Thyroid gland (tissue), 4 donors: ENCODE data around the gene PRRT4.

Experiments
- POLR2A ChIP-seq, 2 donors: fragments of 450-650 bp; IDR thresholded peaks; one replicate each; pipeline ENCODE4 v1.6.1; 2017; ENCODE audit warnings: antibody characterized with exemption in 2 of 2, mild to moderate bottlenecking in 2 of 2, moderate library complexity in 1 of 2
- TF ChIP-seq, protein P1 (sequence below), 6 experiments: fragments of 200-600 bp in 3 of 6; fragments of 450-650 bp in 3 of 6; sonication (generic) in 3 of 6; IDR thresholded peaks; one replicate each; pipeline ENCODE4 v1.5.1; 2016 to 2019; ENCODE audit warnings: antibody characterized with exemption in 6 of 6, mild to moderate bottlenecking in 2 of 6, inconsistent platforms in 1 of 6, moderate library complexity in 1 of 6

- TF ChIP-seq, protein P1, sequence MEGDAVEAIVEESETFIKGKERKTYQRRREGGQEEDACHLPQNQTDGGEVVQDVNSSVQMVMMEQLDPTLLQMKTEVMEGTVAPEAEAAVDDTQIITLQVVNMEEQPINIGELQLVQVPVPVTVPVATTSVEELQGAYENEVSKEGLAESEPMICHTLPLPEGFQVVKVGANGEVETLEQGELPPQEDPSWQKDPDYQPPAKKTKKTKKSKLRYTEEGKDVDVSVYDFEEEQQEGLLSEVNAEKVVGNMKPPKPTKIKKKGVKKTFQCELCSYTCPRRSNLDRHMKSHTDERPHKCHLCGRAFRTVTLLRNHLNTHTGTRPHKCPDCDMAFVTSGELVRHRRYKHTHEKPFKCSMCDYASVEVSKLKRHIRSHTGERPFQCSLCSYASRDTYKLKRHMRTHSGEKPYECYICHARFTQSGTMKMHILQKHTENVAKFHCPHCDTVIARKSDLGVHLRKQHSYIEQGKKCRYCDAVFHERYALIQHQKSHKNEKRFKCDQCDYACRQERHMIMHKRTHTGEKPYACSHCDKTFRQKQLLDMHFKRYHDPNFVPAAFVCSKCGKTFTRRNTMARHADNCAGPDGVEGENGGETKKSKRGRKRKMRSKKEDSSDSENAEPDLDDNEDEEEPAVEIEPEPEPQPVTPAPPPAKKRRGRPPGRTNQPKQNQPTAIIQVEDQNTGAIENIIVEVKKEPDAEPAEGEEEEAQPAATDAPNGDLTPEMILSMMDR (IDR thresholded peaks at IDR 0.05), result no peak
- TF ChIP-seq POLR2A (IDR thresholded peaks at IDR 0.05), result no peak
Measured at GRCh38 chr7:128341733-128342132, 19.8 kb downstream of the PRRT4 start.
